T-helper 1 cell treated with Interleukin-12 subunit alpha and Interleukin-12 subunit beta and Interleukin-4 antibody, amounts not matched to agents 30 μg/mL and 1 μg/mL, for 36 hours (primary cell): ENCODE measurements around the gene ANAPC1.
"Not testable (repeated sequence)": the region's sequence is repeated elsewhere in the genome, so short reads cannot be mapped to it uniquely, and the experiment has no call there.

ENCODE experiments used
- H3K27ac Mint-ChIP-seq: one replicate; pipeline ENCODE4 v1.8.0; 2021; ENCODE audit warnings: mild to moderate bottlenecking, mixed read lengths
- H3K27me3 Mint-ChIP-seq: one replicate; pipeline ENCODE4 v1.8.0; 2021; ENCODE audit warnings: low read depth, mixed read lengths
- H3K36me3 Mint-ChIP-seq: one replicate; pipeline ENCODE4 v1.8.0; 2021; ENCODE audit warnings: low read depth, mixed read lengths
- H3K4me1 Mint-ChIP-seq: one replicate; pipeline ENCODE4 v1.8.0; 2021; ENCODE audit warnings: low read depth, mixed read lengths
- H3K4me3 Mint-ChIP-seq: one replicate; pipeline ENCODE4 v1.8.0; 2021; ENCODE audit warnings: mild to moderate bottlenecking, moderate library complexity, mixed read lengths
- H3K9me3 Mint-ChIP-seq: one replicate; pipeline ENCODE4 v1.8.0; 2021; ENCODE audit warnings: mixed read lengths

The ANAPC1 gene

GRCh38 chr2:111747410-111748115 lies 136.4 kb downstream of the ANAPC1 start:
- H3K9me3 Mint-ChIP-seq = not testable (repeated sequence)

GRCh38 chr2:111744751-111745150 lies 139.2 kb downstream of the ANAPC1 start:
- H3K27ac Mint-ChIP-seq, H3K27me3 Mint-ChIP-seq, H3K36me3 Mint-ChIP-seq, H3K9me3 Mint-ChIP-seq, H3K4me1 Mint-ChIP-seq, H3K4me3 Mint-ChIP-seq: not testable (repeated sequence)

More at GRCh38 chr2:111747410-111748115, 136.4 kb downstream of the ANAPC1 start:
- not testable (repeated sequence) for H3K4me3 Mint-ChIP-seq, H3K27ac Mint-ChIP-seq, H3K36me3 Mint-ChIP-seq, H3K27me3 Mint-ChIP-seq, H3K4me1 Mint-ChIP-seq

- H3K9me3 Mint-ChIP-seq, H3K4me3 Mint-ChIP-seq, H3K36me3 Mint-ChIP-seq, H3K4me1 Mint-ChIP-seq, H3K27ac Mint-ChIP-seq: not testable (repeated sequence)
- peaks cover 13% of the 10 kb centered on the region for H3K27me3 Mint-ChIP-seq
Observed at GRCh38 chr2:111741517-111741916, 142.5 kb downstream of the ANAPC1 start.

GRCh38 chr2:111735838-111736721 lies 147.9 kb downstream of the ANAPC1 start:
- not testable (repeated sequence) for H3K36me3 Mint-ChIP-seq, H3K27me3 Mint-ChIP-seq, H3K4me1 Mint-ChIP-seq, H3K4me3 Mint-ChIP-seq, H3K27ac Mint-ChIP-seq, H3K9me3 Mint-ChIP-seq

- H3K27ac Mint-ChIP-seq, H3K4me3 Mint-ChIP-seq: not testable (repeated sequence)
Observed at GRCh38 chr2:111735420-111735819, 148.6 kb downstream of the ANAPC1 start.

GRCh38 chr2:111729812-111730458 lies 154.1 kb downstream of the ANAPC1 start:
- not testable (repeated sequence) for H3K27me3 Mint-ChIP-seq, H3K4me3 Mint-ChIP-seq, H3K9me3 Mint-ChIP-seq, H3K27ac Mint-ChIP-seq, H3K4me1 Mint-ChIP-seq, H3K36me3 Mint-ChIP-seq

More at GRCh38 chr2:111735420-111735819, 148.6 kb downstream of the ANAPC1 start:
- not testable (repeated sequence) for H3K4me1 Mint-ChIP-seq, H3K9me3 Mint-ChIP-seq, H3K36me3 Mint-ChIP-seq, H3K27me3 Mint-ChIP-seq

GRCh38 chr2:111727611-111728110 lies 156.3 kb downstream of the ANAPC1 start:
- not testable (repeated sequence) for H3K4me1 Mint-ChIP-seq, H3K27me3 Mint-ChIP-seq, H3K4me3 Mint-ChIP-seq, H3K27ac Mint-ChIP-seq, H3K9me3 Mint-ChIP-seq, H3K36me3 Mint-ChIP-seq

GRCh38 chr2:111725742-111726141 lies 158.3 kb downstream of the ANAPC1 start:
- not testable (repeated sequence) for H3K27me3 Mint-ChIP-seq, H3K9me3 Mint-ChIP-seq, H3K27ac Mint-ChIP-seq

GRCh38 chr2:111719610-111720009 lies 164.4 kb downstream of the ANAPC1 start:
- not testable (repeated sequence) for H3K36me3 Mint-ChIP-seq, H3K4me1 Mint-ChIP-seq, H3K27ac Mint-ChIP-seq, H3K4me3 Mint-ChIP-seq, H3K27me3 Mint-ChIP-seq, H3K9me3 Mint-ChIP-seq

More at GRCh38 chr2:111725742-111726141, 158.3 kb downstream of the ANAPC1 start:
- H3K36me3 Mint-ChIP-seq, H3K4me3 Mint-ChIP-seq, H3K4me1 Mint-ChIP-seq: not testable (repeated sequence)
